DMS53 treated with DMSO at 0.1 percent for 48 hours (cell line): ENCODE data around the gene MMAA.
"Not testable (repeated sequence)": the region's sequence is repeated elsewhere in the genome, so short reads cannot be mapped to it uniquely, and the experiment has no call there.

Experiments
- DNase-seq: peaks from one replicate; lab custom pipeline; 2025; ENCODE audit not compliant: unreplicated experiment; lab: John Stamatoyannopoulos, UW

Gene MMAA

GRCh38 chr4:145626623-145626982 is 7.4 kb downstream of the MMAA start:
- no peak for DNase-seq

GRCh38 chr4:145635117-145635516 is 15.9 kb downstream of the MMAA start:
- DNase-seq = no peak

GRCh38 chr4:145635630-145636029 is 16.4 kb downstream of the MMAA start:
- no peak for DNase-seq

- no peak for DNase-seq
Observed at GRCh38 chr4:145639186-145639698, 20.1 kb downstream of the MMAA start.

- not testable (repeated sequence) for DNase-seq
Observed at GRCh38 chr4:145640236-145640635, 21.1 kb downstream of the MMAA start.

- DNase-seq = no peak
Observed at GRCh38 chr4:145643295-145643694, 24.1 kb downstream of the MMAA start.

GRCh38 chr4:145644699-145645098 is 25.5 kb downstream of the MMAA start:
- no peak for DNase-seq

- DNase-seq = no peak
Observed at GRCh38 chr4:145656156-145656555, 37.0 kb downstream of the MMAA start.

- DNase-seq = no peak
Observed at GRCh38 chr4:145660064-145660463, 40.9 kb downstream of the MMAA start.

- DNase-seq = no peak
Observed at GRCh38 chr4:145663194-145663593, 44.0 kb downstream of the MMAA start.

GRCh38 chr4:145665773-145666172 is 46.6 kb downstream of the MMAA start:
- DNase-seq = no peak

- DNase-seq = no peak
Observed at GRCh38 chr4:145670422-145670821, 51.2 kb downstream of the MMAA start.

- DNase-seq = peak; percentile 89
Observed at GRCh38 chr4:145679520-145679919, 60.3 kb downstream of the MMAA start.

- DNase-seq = peak; percentile 38
Observed at GRCh38 chr4:145679991-145680455, 60.8 kb downstream of the MMAA start, which contains the start of gene C4orf51. Gene C4orf51 (plus strand): TSS chr4:145680146. CDS start chr4:145680204, 58 bp downstream.

- no peak for DNase-seq
Observed at GRCh38 chr4:145680902-145681301, 61.7 kb downstream of the MMAA start.

GRCh38 chr4:145681518-145681917 is 62.3 kb downstream of the MMAA start:
- DNase-seq = no peak

- DNase-seq = no peak
Observed at GRCh38 chr4:145681956-145682355, 62.8 kb downstream of the MMAA start.

- DNase-seq = no peak
Observed at GRCh38 chr4:145686991-145687390, 67.8 kb downstream of the MMAA start.

GRCh38 chr4:145690610-145691009 is 71.4 kb downstream of the MMAA start:
- peak; percentile 31 for DNase-seq

GRCh38 chr4:145691416-145691815 is 72.2 kb downstream of the MMAA start:
- DNase-seq = not testable (repeated sequence)

- peak; percentile 26 for DNase-seq
Observed at GRCh38 chr4:145694929-145695328, 75.7 kb downstream of the MMAA start.

- DNase-seq = no peak
Observed at GRCh38 chr4:145697332-145697731, 78.1 kb downstream of the MMAA start.

- no peak for DNase-seq
Observed at GRCh38 chr4:145698507-145698906, 79.3 kb downstream of the MMAA start.
